ACHN (cell line): Measurements from ENCODE around the gene UBAC2.
A peak's percentile ranks its signal among the peaks of the same experiment; 100 is the strongest.

ENCODE experiments used
- DNase-seq: peaks from one replicate; pipeline ENCODE4 v3.0.0-alpha.2; 2015
- in situ Hi-C: cut with HindIII; loops from 2 replicates; pipeline ENCODE4 v1.10.0; 2017; ENCODE audit warnings: low sequenced_read_pairs, low pct_ligation_motif_present, low pct_unique_long_range_greater_than_20kb

Gene UBAC2

DNA sequence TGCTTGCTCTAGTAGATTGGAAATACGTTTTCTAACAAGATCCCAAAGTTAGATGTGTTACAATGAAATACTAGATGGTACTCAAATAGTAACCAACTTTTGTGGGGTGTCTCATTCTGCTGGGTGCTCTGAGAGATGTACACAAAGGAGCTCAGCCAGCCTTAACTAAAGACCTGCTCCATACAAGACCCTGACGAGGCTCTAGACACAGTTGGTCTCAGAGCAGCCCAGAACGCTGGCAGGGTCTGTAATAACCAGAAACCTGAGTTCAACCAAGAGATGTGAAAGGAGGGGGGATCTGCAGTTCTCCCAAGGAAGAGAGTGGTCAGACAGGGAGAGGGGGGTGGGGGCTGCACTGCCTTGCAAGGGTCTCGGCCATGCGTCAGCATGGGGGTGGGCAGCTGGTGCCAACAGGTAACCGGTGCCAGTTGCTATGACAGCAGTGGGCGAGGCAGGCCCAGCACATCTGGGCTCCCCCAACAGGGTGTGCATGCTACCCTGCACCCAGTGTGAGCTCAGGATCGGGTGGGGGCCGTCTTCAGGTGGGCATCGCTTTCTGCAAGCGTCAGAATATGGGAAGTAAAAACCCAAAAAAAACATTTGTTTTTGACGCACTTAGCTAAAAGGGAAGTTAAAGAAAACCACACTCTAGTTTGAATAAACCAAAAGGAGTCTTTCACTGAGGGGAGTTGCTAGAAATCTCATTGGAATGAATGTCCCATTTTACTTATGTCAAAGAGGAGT, 174.5 kb downstream of the UBAC2 start:
- in situ Hi-C loops = no loop called here
- no peak for DNase-seq

DNA sequence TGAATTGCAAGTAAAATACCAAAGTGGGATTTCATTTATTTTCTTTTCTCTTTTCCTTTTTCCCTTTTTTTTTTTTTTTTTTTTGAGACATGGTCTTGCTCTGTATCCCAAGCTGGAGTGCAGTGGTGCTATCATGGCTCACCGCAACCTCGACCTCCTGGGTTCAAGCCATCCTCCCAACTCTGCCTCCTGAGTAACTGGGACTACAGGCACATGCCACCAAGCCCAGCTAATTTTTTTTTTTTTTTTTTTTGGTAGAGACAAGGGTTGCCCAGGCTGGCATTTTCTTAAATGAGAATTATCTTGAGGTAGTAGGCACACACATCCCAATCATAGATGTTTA, 175.1 kb downstream of the UBAC2 start:
- in situ Hi-C loops = no loop called here
- DNase-seq = no peak

DNA sequence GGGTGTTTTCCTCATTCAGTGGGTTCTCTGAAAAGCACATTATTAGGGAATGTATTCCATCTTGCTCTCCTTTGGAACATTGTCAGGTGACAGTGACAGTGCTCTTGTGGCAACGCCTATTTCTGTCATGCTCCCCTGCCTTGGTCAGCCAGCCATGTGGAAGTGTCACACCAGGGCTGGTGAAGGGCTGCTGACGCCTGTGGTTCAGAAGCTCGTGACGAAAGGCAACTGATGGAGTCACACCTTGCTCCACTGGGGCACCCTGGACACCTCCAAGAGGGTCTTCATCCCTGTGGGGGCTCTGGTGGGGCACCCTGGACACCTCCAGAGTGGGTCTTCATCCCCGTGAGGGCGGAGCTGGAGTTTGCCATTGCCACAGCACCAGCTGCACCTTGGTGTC, 175.5 kb downstream of the UBAC2 start:
- in situ Hi-C loops = no loop called here
- DNase-seq = no peak

DNA sequence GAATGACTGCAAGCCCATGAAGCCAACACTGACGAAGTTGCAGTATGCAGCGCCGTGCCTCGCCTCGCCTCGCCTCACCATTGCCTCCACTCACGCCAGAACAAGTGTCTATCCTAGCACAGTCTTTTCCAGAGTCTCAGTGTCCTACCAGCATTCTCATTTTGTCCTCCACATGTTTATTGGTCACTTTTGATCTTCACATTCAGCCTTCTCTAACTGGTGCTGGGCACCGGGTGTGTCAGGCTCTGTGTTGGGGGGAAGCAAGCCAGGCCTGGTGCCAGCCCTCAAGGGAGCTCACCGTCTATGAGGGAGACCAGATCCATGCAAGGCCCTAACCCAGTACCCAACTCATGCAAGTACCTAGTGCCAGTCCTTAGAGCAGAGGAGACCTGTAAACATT, 176.3 kb downstream of the UBAC2 start:
- in situ Hi-C loops = no loop called here
- DNase-seq = no peak

DNA sequence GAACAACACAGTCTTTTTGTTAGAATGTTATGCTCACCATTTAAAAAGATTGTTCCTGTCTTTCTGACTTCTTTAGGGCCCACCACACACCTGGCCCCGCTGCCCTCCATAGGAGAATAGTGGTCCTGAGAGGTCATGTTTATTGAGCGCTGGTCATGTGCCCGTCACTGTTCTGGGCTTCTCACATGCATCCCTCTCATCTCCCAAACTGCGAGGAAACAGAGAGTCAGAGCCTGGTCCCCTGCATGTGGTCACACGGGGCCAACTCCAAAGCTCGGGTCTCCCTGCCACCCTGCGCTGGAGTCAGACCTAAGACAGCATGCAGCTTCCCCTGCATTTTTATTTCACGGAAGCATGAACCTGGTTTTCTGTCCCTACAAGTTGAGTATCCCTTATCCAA, 177.0 kb downstream of the UBAC2 start:
- in situ Hi-C loops = no loop called here
- DNase-seq = no peak

DNA sequence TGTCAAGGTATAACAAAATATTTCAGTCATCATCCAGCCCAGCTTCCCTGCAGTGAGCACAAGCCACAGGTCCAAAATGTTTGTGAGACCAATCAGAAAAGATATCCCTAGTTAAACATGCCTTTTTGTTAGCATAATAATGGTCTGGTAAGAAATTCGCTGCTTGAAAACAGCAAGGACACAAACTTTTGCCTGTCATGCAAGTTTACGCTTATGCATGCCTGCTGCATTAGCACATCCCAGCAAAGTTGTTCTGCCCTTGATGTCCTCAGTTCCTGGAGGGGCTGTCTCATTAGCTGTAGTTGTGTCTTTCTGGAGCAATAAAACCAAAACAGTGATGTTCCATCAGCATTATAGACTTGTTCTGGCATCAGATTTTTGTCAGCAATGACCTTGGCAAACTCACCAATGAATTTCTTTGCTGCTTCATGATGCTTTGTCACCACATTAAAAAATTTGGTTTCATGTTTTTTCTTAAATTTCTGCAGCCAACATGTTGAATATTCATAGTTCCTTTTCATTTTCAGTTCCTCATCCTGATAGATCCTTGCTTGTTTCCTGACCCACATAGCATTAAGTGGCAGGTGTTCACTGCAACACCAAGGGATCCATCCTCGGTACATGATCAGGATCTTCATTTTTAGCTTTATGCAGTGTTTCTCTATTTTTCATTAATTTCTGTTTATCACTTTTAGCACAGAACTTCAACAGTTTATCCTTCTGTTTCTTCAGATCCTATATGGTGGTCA, 178.5 kb downstream of the UBAC2 start:
- no peak for DNase-seq
- in situ Hi-C loops = no loop called here

DNA sequence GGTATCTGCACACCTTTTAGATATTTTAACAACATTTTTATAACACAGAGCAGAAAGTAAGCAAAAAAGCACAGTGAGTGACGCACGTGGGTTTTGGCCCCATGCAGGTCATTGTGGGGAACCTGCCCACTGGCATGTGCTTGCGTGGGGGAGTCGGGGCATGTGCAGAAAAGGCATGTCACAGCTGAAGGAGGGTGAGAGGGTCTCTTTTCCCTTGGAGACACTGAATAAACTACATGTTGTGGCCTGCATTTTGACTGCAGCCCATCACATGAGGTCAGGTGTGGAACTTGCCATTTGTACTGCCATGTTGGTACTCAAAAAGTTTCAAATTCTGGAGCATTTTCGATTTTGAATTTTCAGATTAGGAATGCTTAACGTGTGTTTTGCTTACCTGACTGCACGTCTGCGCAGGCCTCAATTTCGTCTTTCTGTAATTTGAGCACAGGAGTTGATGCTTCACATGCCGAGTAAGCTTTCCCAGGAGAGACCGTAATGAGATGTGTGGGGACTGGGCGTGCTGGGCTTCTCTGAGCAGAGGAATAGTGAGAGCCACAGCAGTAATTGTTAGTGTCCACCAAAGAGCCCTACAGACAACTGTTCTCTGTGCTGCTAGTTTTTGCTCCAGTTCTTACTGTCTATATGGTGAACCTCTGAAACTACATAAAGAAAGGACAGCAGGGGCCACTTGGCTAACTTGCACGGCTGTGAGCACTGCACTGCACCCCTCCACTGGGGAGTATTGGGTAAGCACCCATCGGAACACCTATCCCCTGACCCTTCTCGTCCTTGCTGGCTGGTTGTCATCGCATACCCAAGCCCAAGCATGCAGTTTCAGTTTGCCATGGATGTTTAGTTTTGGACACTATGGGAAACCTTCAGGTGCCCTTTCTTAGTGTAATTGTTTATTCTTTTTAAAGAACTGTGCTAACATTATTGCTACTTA, 179.5 kb downstream of the UBAC2 start:
- in situ Hi-C loops = no loop called here
- DNase-seq = no peak

DNA sequence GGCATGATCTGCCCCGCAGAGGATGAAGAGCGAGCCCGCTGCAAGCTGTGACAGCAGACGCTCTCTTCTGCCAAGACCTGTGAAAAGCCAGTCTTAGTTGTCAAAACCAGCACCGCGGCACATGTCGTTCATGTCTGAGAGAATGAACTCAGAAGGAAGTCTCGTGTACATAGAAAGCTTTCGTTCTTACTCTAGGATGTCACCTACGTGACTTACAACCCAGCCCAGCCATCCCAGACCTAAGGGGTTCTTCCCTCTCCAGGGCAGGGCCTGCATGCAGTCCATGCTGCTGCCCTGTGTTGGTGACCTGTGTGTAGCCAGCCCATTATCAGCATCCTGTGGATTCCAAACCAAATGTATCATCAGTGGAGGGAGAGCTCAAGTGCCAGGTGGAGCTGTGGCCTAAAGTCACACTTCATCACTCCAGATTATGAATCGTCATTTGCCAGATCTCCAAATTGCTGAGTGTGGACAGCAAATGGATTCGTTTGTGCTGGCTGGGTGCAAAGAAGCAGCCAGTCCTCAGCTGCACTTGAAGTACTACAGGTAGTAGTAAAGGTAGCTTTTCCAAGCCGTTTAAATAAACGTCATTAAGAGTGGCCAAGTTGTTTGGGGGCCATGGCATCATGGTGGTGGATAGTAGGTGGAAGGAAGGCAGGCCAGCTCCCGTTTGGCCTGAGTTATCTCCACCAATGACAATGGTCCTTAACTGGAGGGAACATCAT, 180.4 kb downstream of the UBAC2 start:
- in situ Hi-C loops = no loop called here
- no peak for DNase-seq

DNA sequence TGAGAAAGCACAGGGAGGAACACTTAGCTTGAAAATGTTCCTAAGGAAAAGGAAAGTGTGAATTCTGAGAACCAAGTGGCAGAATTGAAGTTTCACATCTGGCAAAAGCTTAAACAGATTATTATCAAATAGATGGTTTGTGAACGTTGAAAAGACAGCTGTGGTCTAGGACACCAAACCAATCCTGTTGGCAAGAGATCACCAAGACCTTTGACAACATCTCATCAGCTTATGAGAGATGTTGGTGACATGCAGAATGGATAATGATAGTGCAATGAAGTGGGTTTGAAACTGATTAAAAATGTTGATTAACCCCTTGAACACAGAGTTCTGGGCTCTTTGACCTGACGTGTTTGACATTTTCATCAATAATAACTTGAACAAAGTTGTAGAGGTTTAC, 181.1 kb downstream of the UBAC2 start:
- DNase-seq = no peak
- in situ Hi-C loops = no loop called here

DNA sequence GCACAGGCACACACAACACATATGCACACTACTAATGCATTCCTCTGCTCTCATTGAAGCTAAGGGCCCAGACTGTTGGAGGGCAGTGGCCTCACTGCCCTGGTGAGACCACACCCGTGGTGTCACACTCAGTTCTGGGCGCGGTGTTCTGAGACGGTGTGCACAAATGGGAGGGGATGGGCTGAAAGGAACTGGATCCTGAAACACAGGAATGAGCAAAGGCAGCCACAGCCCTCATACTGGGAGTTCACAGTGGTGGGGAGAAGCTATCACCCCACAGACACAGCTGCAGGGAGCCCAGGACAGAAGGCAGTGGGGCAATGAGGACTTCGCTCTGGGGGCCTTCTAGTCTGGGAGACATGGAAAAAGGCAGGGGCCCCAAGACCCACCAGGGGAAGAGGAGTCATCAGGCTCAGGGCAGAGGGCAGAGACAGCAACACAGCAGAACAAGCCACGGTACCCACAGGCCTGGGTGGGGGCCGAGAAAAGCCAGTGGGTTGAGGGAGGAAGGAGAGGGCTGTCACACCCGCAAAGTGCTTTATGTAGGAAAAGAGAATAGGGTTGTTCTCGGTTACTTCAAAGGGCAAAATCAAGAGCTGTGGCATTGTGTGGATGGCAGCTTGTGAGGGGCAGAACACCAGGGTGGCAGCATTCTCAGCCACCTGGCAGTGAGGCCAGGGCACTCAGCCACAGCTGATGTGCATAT, 181.9 kb downstream of the UBAC2 start:
- in situ Hi-C loops = no loop called here
- DNase-seq = no peak

DNA sequence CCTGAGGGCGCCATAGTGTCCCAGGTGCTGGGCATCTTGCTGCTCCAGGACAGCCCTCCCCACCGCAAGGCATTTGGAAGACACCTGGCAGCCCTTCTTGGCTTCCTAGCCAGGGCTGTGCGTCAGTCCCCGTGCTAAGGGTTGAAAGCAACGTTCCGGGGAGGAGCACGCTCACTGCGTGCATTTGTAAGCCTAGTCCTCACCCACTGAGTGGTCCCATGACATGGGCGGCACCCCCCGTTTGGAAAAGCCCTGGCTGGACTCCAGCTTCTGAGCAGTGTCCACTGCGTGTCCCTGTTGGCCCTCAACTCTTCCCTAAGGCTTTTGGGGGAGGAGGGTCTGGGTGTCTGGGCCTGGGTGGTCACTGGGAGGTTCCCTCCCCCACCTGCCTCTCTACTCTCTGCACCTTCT, 182.9 kb downstream of the UBAC2 start:
- in situ Hi-C loops = no loop called here

DNA sequence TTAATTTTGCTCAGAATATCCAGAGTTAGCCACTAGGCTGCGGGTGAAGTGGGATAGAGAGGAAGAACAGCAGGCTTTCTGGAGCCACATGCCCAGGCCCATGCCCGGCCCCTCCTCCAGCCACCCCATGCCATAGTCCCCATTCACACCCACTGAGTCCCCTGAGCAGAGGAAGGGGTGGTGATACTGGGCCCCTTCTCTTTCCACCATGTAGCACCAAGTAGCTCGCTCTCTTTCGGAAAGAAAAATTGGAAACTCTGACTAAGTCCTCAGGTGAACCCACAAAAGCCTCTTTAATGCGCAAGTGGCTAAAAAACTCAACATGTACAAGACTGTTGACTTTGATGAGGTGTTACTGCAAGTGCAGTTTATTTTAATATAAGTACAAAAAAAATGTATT, 183.3 kb downstream of the UBAC2 start:
- in situ Hi-C loops = no loop called here
- DNase-seq = no peak

More for the DNA sequence above, 182.9 kb downstream of the UBAC2 start:
- no peak for DNase-seq

DNA sequence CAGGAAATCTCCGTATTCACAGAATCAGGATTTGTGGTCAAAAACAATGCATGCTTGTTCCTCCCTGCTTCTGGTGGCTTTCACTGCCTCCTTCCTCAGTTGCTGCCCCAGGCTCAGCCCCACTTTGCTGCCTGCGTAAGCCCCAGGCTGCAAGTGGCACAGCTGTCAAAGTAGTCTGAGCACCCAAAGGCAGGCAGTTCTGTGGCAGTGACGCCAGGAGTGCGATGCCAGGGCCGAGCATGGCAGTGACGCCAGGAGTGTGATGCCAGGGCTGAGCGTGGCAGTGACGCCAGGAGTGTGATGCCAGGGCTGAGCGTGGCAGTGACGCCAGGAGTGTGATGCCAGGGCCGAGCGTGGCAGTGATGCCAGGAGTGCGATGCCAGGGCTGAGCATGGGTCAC, 183.8 kb downstream of the UBAC2 start:
- no peak for DNase-seq
- in situ Hi-C loops = no loop called here

DNA sequence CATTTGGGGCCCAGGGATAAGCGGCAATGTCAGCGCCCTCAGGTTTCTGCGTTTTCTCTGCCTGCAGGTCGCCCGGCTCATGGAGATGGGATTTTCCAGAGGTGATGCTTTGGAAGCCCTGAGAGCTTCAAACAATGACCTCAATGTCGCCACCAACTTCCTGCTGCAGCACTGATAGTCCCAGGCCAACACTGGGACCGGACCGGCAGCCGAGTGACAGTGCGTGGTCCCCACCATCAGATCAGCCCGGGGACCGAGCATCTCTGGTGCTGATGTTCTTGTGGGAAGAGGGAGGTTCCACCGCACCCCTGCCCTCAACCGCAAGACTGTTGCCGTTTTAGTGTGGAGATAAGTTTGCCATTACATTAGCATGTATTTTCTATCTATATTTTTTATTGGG, 184.5 kb downstream of the UBAC2 start:
- in situ Hi-C loops = no loop called here
- DNase-seq = no peak

DNA sequence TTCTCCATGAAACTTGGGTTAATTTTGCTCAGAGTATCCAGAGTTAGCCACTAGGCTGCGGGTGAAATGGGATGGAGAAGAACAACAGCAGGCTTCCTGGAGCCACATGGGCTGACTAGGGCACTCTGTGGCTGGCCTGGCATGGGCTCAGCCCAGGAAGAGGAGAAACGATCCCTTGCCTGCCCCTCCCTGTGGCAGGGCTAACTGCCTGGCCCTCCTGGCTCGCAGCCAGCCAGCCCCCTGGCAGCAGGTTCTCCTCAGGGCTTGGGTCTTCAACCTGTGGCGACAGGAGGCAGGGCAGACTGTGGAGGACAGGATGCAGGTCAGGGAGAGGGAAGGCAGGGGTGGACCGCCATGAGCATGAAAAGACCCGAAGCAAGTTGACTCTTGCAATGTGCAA, 185.3 kb downstream of the UBAC2 start:
- in situ Hi-C loops = no loop called here
- no peak for DNase-seq

DNA sequence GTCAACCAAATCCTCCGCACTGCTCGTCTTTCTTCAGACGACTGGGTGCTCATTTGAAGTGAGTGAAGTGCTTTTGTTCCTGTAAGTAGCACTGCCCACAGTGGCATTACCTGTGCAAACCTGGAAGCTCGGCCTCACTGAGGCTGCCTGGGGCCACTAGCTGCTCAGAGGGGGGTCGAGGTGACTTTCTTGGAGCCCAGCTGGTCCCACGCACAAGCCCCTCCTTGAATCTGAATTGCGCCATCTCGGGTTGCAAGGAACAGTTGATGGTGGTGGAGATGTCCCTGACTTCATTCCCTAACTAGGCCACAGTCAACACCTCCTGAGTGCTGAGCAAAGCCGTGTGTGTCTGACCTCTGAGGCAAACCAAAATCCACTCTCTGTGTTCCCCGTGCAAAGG, 185.8 kb downstream of the UBAC2 start:
- in situ Hi-C loops = no loop called here

DNA sequence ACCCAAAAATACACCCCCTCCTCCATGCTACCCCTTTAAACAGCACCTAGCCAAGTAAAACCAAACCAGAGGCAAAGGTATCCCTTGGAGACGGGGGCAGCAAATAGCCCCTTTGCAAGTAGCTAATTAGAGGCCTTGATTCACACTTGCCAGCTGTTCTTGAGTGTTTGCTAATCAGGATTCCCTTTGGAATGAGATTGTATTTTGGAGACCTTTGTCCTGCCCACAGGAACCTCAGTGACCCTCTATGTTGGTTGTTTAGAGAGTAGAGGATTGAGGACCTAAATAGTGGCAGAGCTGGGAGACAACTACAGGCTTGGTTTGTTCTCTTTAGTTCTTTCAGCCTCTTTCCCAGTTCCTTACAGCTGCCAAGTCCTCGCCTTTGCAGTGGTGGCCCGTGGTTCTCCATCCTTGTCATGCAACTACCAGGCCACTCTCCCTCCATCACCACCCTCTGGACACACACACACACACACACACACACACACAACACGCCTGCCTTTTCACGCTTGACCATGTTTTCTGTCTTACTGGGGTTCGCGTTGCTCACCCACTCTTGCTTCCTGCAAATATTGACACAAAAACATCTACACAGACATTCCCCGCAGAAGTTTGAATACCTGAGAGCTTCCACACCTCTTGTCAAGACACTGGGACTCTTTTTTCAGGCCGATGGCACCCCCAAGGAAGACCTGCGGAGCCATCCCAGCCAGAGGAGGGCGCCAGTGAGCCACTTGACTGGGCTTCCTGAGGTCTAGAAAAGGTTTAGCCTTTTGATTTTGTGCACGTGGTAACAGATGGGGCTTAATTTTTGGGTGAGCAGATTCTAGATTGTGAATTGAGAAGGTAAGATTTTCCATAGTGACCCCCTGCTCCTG, 186.5 kb downstream of the UBAC2 start:
- in situ Hi-C loops = no loop called here
- peak; percentile 51 for DNase-seq

More for the DNA sequence above, 185.8 kb downstream of the UBAC2 start:
- DNase-seq = no peak
